Kidney capillary endothelial cell (primary cell): ENCODE results near the gene LHX1.

Experiments used
- DNase-seq: peaks from one replicate; pipeline ENCODE4 v3.0.0-alpha.2; 2018; ENCODE audit warnings: low spot score

The LHX1 gene

DNA sequence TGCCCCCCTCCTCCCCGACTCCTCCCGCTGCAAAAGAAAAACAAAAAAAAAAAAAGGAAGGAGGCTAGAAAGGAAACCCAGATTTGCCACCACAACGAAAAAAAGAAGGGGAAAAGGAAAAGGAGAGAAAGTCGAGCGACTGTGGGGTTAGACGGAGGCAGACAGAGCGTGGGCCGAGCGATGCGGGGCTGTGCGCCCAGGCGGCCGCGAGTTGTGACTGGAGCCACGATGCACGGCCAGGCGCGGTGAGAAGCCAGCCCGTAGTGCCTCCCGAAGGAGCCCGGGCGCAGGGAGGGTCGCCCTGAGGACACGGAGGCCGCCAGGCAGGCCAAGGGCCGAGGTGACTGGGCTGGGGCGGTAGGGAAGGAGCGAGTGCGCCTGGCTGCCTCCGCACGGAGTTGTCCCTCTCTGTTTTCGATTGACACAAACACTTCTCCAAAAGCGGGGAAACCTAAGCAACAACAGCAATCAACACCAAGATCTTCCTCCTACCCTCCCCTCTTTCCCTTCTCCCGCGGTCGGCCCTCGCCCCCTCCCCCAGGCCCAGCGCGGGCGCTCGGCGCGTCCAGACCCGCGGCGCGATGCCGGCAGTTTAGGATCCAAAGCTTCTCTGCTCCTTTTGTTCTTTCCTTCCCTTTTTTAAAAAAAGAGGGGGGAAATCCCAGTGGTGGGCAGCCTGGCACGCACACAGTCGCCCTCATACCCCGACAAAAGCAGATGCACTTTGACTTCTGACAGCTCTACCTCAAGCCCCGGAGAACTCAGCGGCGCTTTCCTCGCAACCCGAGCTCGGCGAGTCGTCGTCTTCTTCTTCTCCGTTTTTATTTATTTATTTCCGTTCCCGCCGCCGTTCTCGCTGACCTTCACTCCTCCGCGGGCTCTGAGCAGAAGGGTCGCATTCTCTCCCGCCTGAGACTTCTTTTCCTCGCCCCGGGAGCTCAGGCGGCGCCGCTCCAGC is at the start of gene LHX1:
TSS of gene LHX1 (plus strand) at position 475 of the 958 bp plus-strand sequence. CDS start 723 bp downstream, outside the sequence.
- DNase-seq = no peak

DNA sequence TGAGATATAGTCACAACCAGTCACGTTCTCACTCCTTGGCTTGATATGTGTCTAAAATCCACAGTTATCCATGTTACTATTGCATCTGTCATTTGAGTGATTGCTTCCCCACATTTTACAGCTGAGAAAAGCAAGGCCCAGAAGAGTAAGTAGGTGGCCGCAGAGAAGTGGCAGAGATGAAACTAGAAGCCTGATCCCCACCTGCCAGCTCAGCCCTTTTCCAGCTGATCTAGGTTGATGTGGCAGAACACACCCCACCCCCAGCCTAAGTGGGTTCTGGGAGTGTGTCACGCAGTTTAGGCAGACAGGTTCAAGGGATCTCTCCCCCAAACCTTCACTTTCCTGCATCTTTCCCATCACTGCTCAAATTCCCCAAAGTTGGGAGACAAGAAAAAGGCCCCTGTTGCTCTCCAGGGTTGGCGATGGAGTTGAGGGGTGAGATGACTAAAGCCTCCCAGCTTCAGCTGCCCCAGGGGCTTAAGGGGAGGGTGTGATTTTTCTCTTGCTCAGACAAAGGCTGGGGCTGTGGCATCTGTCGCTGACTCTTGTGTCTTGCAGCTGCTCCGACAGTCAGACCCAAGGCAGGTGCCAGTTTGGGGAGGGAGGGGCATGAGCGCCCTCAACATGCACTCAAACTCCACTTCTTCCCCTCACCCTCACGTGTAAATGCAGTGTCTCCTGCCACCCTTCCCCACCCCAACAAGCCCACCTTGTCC is 48.9 kb upstream of the LHX1 start:
- DNase-seq = no peak

DNA sequence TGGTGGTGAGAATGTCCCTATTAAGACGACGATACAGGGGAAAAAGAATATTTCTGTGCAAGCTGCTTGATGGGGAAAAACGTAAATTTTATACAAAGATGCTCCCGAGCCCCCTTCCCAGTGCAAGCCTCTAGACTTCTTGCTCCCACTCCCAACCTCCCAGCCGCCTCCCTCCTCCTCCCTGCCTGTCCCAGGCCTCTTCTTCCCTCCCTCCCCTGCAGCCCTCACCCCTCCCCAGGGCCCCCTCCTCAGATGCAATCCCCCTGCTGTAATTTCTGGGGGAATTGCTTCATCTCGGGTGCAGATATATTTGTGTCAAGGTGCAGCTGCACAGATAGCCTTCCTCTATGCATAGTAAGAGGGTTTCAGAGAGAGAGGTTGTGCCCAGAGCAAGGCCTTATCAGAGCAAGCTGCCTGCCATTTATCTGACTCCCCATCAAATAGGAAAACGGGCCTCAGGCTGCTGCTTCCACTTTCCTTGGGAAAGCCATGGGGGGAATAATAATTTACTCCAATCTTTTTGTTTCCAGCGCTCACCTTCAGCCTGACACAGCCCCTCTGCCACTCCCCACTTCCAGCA is 47.4 kb upstream of the LHX1 start:
- DNase-seq = no peak

DNA sequence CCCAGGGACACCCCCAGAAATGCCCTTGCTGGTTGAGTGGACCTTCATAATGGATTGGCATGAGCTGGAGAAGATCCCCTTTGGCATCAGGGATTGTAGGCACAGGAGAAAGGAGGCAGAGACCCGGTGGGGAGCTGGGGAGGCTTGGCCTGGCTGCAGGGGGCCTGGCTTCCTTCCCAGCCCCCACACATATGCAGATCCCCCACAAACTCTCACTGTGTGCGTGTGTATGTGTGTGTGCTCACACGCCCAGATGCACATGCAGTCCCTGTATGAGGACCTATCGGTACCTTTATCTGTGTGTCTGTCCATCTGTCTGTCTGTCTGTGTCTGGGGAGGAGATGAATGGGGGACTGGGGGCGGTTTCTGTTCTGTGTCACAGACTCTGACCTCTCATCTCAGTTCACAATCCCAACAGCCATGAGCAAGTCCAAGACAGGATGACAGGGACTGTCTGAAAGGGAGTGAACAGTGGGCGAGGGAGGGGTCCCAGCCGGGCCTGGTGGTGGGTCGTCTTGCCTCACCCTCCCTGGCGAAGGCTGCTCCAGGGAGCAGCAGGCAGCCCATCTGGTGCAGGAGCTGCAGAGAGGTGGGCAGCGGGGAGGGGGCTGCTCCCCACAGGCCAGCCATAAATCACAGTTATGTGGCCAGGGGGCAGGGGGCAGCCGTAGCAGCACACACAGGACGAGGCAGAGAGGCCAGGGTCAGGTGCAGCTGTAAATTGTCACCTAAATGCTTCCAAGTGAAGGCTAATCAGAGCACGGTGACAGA is 46.7 kb upstream of the LHX1 start:
- no peak for DNase-seq

DNA sequence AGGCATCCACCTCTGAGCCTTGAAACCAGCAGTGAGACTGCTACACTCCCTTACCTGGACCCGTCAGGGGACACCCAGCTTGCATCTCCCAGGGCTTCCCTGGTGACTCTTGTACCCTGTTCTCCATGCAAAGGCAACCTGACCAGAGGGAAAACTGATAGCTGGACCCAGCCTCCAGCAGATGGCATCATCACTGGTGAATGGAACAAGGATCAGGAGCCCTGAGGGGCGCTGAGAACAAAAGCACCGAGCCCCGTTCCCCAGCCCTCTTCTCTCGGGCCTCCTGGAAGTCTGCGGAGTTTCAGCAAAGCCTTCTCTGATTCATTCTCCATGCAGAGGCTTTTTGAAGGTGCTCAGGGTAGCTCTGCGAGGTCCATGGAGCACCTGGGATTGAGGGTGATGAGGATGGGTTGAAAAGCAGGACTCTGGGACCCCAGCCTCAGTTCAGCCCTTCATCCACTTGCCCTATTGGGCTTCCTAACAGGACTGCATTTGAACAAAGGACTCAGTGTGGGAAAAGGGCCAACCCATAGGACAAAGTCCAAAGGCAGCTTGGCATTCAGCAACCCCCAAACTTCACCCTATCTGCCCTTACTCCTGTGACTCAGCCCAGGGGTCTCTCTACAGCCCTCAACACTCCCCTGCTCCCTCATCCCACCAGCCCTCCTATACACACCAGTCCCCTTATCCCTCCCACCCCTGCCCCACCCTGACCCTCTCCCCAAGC is 45.0 kb upstream of the LHX1 start:
- no peak for DNase-seq

DNA sequence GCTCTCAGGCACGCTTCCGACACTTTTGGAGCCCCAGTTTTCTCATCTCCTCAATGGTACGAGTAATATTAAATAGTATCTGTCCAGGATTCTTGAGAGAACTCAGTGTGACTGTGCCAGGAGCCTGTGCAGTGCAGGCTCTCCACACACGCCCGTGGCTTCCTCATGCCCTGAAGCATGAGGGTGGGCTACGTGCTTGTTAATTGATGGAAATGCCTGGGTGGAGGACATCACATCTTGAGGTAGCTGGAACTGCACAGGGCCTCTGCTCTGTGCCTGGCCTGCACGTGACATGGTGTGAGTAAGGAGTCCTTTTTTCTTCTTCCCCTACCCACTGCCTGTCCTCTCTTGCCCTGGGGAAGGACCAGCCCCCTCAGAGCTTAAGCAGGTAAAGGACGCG is 43.1 kb upstream of the LHX1 start:
- DNase-seq = no peak

DNA sequence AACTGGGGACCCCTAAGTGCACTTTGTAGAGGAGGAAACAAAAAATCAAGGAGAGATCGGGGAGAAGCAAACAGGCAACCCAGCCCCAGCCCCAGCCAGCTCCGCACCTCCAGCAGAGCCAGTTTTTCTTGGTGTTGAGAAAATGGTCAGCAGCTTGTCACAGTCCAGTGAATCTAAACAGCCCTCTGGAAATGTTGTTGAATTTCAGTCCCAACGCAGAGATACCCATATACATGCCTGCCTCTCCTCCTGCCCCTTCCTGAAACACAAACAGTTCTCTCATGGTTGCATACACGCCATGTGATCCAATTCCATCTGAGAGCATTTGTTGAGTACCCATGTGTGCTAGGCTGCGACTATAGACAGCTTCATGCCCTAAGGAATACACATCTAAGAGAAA is 42.4 kb upstream of the LHX1 start:
- no peak for DNase-seq

DNA sequence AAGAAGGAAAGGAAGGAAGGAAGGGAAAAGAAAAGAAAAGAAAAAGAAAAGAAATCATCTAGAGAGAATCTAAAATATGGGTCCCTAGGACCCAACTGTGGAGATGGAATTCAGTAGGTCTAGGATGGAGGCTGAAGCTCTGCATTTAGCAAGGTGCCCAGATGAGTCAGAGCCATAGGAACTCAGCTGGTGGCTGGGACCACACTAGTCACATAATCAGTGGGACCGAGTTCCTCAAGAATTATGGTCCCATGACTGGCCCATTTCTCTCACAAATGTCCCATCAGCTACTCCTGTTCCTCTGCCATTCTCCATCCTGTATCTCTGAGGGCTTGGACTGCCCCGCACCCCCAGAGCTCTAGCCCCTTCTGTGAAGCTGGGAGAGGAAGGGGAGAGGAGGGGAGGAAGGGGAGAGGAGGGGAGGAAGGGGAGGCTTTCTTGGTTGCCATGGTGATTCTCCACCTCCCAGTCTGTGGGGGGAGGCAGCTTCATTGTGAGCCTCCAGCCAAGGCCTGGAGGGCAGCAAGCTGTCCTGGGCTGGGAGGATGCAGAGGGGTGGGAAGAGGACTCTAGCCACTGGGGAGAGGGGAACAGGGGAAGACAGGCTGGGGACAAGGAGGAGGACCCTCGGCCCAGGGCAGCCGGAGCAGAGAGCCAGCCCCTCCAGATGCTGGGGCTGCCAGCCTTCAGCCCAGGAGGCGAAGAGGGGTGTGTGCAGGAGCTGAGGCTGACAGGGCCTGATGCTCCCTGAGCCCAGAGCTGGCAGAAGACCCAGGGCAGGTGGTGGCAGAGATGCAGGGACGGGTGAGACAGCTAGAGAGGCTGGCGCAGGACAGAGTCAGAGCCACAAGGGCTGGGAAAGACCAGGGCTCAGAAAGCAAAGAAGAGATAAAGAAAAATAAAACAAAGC is 37.8 kb upstream of the LHX1 start:
- DNase-seq = no peak

DNA sequence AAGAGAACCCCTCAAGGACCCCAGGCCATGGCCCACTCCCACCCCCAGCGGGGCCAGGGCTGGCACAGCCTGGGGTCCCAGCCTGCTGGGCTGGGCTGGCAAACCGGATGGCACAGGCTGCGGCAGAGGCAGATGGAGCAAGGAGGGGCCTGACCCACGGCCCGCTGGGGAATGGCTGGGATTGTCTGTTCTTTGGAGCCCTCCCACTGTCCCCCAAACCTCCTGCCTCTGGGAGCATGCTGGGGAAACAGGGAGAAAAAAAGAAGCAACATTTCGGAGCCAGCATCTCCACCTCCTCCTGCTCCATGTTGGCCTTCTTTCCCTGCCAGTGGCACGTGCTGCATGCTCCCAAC is 37.1 kb upstream of the LHX1 start:
- no peak for DNase-seq

DNA sequence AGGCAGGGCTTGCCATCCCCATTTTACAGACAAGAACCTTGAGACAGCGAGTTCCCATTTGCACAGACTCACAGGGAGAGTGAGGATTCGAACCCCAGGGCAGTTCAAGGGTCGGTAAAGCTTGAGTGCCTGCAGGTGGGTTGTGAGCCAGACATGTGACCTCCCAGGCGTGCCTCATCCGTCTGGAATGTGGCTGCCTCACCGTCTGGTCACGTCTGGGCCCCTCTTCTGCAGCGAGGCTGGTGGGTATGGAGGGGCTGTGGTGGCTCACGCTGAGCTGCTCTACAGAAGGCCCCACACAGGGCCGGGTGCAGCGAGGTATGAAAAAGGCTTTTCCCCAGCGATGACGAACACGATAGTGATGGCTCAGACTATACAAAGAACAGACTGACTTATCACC is 35.8 kb upstream of the LHX1 start:
- DNase-seq = no peak

DNA sequence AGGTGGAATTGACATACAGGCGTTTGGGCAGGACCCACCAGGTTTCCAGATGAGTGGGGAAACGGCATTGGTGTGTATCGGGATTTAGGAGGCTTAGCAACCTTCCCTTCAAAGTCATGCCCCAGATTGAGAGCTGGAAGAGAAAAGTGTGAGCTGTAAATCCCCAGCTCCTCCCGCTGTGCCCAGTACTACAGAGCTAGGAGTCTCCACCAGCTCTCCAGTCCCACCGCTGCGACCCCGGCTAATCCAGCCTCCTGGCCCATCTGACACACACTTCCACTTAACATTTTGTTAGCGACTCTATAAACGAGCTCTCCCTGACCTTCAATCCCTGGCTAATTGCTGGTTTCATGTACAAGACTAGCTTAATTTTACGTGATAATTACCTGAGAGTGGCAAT is 29.9 kb upstream of the LHX1 start:
- DNase-seq = no peak

DNA sequence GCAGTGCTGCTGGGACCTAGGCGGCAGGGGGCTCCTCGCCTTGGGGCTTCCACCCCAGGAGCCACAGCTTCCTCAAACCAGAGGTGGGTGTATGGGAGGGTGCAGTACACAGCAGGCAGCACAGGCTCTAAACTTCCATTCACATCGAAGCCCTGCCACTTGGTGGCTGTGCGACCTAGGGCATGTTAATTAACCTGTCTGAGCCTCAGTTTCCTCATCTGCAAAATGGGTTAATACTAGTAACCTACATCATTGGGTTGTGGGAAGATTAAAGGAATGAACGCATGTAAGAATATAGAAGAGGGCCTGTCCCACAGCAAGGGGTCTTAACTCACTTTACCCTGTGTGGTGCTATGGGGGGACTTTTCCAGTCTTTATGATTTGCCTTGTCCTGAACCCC is 26.8 kb upstream of the LHX1 start:
- DNase-seq = no peak

DNA sequence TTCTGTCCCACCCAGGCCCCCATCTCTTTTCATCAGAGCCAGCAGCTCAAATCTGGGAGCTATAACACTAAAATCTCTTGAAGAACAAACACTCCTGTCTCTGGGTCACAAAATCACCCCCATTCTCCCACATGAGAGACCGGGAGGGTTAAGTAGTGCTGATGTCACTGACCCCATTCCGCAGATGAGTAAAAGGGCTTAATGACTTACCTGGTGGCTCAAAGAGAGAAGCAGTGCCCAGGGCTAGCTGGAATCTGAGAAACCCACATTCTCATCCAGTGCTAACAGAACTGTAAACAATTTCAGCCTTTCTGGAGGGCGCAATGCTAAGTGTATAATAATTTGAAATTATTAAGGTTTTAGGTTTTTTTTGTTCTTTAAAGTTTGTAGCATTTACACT is 26.3 kb upstream of the LHX1 start:
- DNase-seq = no peak

DNA sequence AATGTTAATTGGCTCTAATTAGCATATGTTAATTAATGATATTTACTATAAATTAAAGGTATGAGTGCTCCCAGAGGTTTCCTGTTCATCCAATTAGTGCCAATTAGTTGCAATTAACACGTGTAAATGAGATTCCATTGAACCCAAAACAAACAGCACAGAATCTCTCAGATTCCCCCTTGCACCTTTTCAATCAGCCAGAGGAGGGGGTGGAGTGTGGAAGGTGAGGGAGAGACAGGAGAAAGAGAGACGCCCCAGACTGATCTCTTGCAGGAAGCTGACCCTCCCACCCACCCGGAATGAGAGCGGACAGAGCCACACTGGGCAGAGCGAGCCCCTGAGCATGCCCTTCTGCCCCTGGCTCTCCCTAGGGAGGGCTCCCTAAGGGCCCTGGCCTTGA is 24.1 kb upstream of the LHX1 start:
- no peak for DNase-seq

DNA sequence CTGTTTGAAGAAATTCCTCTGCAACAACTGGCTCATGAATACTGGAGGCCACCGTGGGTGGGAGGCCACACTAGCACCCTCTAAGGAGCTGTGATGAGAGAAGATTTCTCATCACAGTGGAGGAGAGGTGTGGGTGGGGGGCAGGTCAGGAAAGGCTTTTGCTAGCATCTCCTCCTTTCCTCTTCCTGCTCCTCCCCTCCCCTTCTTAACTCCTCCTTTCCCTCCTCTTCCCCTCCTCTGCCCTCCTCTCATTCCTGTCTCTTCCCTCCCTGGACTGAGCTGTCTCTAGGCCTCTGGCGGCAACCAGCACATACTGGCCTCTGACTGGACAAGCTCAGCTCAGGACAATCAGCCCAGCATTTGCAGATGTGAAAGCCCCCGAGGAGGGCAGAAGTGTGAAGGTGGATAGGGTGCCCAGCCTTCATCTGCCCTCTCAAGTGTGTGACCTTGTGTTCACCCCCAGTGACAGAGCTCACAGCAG is 19.0 kb upstream of the LHX1 start:
- DNase-seq = no peak

DNA sequence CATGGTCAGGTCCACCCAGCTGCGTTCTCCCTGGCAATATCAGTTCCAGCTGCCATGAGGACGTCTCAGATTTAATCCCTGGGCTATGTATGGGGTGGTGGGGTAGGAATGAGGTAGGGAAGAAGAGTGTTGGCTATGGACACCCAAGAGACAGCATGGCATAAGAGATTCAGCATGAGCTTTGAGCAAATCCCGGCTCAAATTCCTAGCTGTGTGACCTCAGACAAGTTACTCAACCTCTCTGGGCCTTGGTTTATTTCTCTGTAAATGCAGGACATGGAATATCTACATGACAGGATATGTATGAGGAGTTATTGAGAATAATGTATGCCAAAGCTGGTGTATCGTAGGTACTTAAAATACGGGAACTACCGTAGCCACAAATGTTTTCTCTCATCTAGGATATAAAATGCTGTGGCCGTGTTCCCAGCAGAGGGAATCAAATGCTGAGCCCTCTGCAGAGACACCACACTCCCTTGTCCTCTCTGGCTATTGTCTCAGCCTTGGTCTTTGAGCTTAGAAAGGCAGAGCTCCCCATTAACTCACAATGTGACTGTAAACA is 17.8 kb upstream of the LHX1 start:
- no peak for DNase-seq

DNA sequence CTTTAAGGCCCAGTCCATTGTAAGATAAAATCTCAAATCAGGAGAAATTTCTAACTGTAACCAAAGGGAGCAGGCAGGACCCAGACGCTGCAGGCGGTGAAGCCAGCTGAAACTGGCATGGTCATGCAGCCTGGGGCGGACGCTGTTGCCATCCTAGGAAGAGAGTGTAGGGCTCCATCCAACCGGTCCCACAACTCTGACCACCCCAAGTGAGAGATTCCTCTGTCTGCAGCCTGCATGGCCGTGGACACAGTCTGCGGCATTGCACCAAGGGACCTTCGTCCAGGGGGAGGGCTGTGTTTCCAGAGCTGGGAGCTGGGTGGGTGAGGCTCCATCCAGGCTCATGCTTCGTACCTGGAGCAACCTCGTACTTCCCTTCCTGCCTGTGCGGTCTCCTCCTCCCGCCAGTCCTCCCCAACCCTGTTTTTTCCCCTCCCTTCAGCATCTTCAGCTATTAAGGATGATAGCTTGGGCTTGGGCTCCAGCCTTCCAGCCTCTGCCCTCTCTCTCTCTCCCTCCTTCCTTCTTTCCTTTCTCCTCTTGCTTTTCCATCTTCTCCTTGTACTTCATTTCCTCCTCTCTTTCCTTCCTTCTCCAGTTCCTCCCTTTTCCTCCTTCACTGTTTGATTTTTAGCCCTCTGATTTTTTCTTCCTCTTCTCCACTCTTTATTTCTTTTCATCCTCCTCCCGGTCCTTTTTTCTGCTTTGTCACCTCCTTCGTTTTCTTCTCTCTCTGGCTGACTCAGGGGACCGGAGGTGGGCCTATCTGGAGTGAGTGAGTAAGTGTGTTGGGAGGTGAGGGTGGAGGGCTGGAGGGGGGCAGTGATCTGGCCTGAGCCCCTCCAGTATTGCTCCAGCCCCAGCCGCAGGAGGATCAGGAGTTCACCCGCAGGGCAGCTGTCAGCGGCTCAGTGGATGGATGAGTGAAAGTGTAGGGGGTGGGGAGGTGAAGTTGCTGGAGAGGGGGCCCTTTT is 17.0 kb upstream of the LHX1 start:
- DNase-seq = no peak

DNA sequence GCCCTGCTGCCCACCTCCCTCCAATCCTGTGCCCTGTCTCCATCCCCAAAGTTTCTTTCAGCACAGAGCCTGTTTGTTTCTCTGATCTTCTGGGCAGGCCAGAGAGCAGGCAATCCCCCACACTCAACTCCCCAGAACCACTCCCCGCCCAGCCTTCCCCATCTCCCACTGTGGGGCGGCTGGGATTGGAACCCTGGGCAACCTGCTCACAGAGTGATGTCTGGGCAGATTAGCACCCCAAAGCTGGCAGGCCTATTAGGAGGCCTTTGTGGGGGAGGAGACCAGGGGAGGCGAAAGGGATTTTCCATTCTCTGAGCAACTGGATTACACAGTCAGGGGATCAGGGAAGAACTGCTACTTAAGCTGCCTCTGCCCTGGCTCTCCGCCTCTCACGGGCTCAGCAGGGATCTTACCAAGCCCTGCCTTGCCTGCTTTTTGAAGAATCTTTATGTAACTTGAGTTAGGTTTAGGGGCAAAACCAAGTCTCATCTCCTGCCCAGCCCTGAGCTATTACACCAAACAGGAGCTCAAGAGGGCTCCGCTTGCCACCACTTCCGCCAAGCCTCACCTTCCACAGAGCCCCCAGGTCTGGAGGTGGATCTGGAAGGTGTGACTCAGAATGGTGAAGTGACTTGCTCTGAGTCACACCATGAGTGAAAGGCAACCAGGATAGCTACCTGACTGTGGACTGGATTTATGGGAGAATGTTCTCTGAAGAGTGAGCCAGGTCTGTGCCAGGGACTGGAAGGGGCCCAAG is 16.0 kb upstream of the LHX1 start:
- no peak for DNase-seq
